Measurements from ENCODE around the gene COL16A1. TPM values are rescaled to one million over a fixed set of nuclear protein-coding genes. Genes with fewer than 3 reads are reported as not detected.

COL16A1 gene
- total and polyA plus RNA-seq, 7 experiments from 2014 or later, result 0.31 to 0.37 TPM; not detected in 5

- H3K27ac ChIP-seq (ENCODE audit: low read depth, low read length), result no peak overlapping the region
- Mint-ChIP-seq H3K27me3 (no peaks in the 10 kb centered on the region), H3K4me3 (no peak overlapping the region), H3K4me1 (peaks cover 10 to 24% (median 15%) of the 10 kb centered on the region in 7 donors), H3K27ac (no peak overlapping the region), H3K36me3 (no peaks in the 10 kb centered on the region), H3K9me3 (no peaks in the 10 kb centered on the region)
- no peak for ATAC-seq
- H3K27me3 ChIP-seq (ENCODE audit: control insufficient read depth in 2 of 2, insufficient read depth in 2 of 2, low read length in 2 of 2), result no peaks in the 10 kb centered on the region
- no peaks in the 10 kb centered on the region for H3K36me3 ChIP-seq (ENCODE audit: control insufficient read depth in 2 of 3, insufficient read depth in 3 of 3, low read length in 3 of 3)
- H3K4me3 ChIP-seq (ENCODE audit: low read length), result no peak overlapping the region
- ChIA-PET CTCF (no interaction called here), POLR2A (no interaction called here)
- H3K4me1 ChIP-seq (ENCODE audit: control insufficient read depth in 2 of 2, insufficient read depth in 2 of 2, low read length in 2 of 2), result peaks cover 8 to 11% of the 10 kb centered on the region in 2 donors
- no peak for DNase-seq
- no peaks in the 10 kb centered on the region for H3K9me3 ChIP-seq (ENCODE audit: control insufficient read depth in 2 of 3, low read length in 3 of 3)
- intact Hi-C loops (cut with micrococcal nuclease), result no loop called here
Measured at GRCh38 chr1:31694964-31695313, 8.9 kb downstream of the COL16A1 start.

GRCh38 chr1:31694069-31694963, 9.5 kb downstream of the COL16A1 start:
- intact Hi-C loops (cut with micrococcal nuclease), result no loop called here
- Histone ChIP-seq H3K9me3 (ENCODE audit: control insufficient read depth in 2 of 3, low read length in 3 of 3) (no peaks in the 10 kb centered on the region), H3K36me3 (ENCODE audit: control insufficient read depth in 2 of 3, insufficient read depth in 3 of 3, low read length in 3 of 3) (no peaks in the 10 kb centered on the region), H3K4me1 (ENCODE audit: control insufficient read depth in 2 of 2, insufficient read depth in 2 of 2, low read length in 2 of 2) (peaks cover 4% of the 10 kb centered on the region in 2 donors), H3K27me3 (ENCODE audit: control insufficient read depth in 2 of 2, insufficient read depth in 2 of 2, low read length in 2 of 2) (no peaks in the 10 kb centered on the region), H3K4me3 (ENCODE audit: low read length) (no peak overlapping the region), H3K27ac (ENCODE audit: low read depth, low read length) (no peak overlapping the region)
- Mint-ChIP-seq H3K36me3 (no peaks in the 10 kb centered on the region), H3K27me3 (no peaks in the 10 kb centered on the region), H3K9me3 (no peaks in the 10 kb centered on the region), H3K27ac (peak overlapping the region in 1 of 9 donors; percentile 41), H3K4me1 (peaks cover 4 to 18% (median 9%) of the 10 kb centered on the region in 7 donors), H3K4me3 (no peak overlapping the region)
- ChIA-PET CTCF (no interaction called here), POLR2A (no interaction called here)
- DNase-seq (no peak), ATAC-seq (no peak)

GRCh38 chr1:31693231-31693630, 10.6 kb downstream of the COL16A1 start:
- H3K4me3 Mint-ChIP-seq, result no peak overlapping the region
- CTCF ChIA-PET, result no interaction called here
- peaks cover 0 to 4% (median 0%) of the 10 kb centered on the region in 5 donors for H3K27me3 Mint-ChIP-seq
- no peaks in the 10 kb centered on the region for H3K36me3 Mint-ChIP-seq
- intact Hi-C loops (cut with micrococcal nuclease), result no loop called here
- H3K4me3 ChIP-seq (ENCODE audit: low read length), result no peak overlapping the region
- no peak overlapping the region for H3K27ac ChIP-seq (ENCODE audit: low read depth, low read length)
- no peaks in the 10 kb centered on the region for H3K36me3 ChIP-seq (ENCODE audit: control insufficient read depth in 2 of 3, insufficient read depth in 3 of 3, low read length in 3 of 3)
- no peaks in the 10 kb centered on the region for H3K4me1 ChIP-seq (ENCODE audit: control insufficient read depth in 2 of 2, insufficient read depth in 2 of 2, low read length in 2 of 2)
- H3K9me3 ChIP-seq (ENCODE audit: control insufficient read depth in 2 of 3, low read length in 3 of 3), result no peaks in the 10 kb centered on the region
- H3K27ac Mint-ChIP-seq, result no peak overlapping the region
- H3K4me1 Mint-ChIP-seq, result peaks cover 0 to 10% (median 3%) of the 10 kb centered on the region in 7 donors
- DNase-seq (no peak), ATAC-seq (no peak)
- H3K9me3 Mint-ChIP-seq, result no peaks in the 10 kb centered on the region
- no peaks in the 10 kb centered on the region for H3K27me3 ChIP-seq (ENCODE audit: control insufficient read depth in 2 of 2, insufficient read depth in 2 of 2, low read length in 2 of 2)
- POLR2A ChIA-PET, result no interaction called here

GRCh38 chr1:31691951-31692350, 11.9 kb downstream of the COL16A1 start:
- Histone ChIP-seq H3K9me3 (ENCODE audit: control insufficient read depth in 2 of 3, low read length in 3 of 3) (no peaks in the 10 kb centered on the region), H3K27me3 (ENCODE audit: control insufficient read depth in 2 of 2, insufficient read depth in 2 of 2, low read length in 2 of 2) (peaks cover 0 to 3% of the 10 kb centered on the region in 2 donors), H3K36me3 (ENCODE audit: control insufficient read depth in 2 of 3, insufficient read depth in 3 of 3, low read length in 3 of 3) (no peaks in the 10 kb centered on the region), H3K27ac (ENCODE audit: low read depth, low read length) (no peak overlapping the region), H3K4me1 (ENCODE audit: control insufficient read depth in 2 of 2, insufficient read depth in 2 of 2, low read length in 2 of 2) (no peaks in the 10 kb centered on the region), H3K4me3 (ENCODE audit: low read length) (no peak overlapping the region)
- no peak for ATAC-seq
- Mint-ChIP-seq H3K4me3 (no peak overlapping the region), H3K27ac (no peak overlapping the region), H3K9me3 (no peaks in the 10 kb centered on the region), H3K36me3 (no peaks in the 10 kb centered on the region), H3K27me3 (peaks cover 0 to 5% (median 3%) of the 10 kb centered on the region in 5 donors), H3K4me1 (no peaks in the 10 kb centered on the region)
- ChIA-PET CTCF (no interaction called here), POLR2A (no interaction called here)
- no peak for DNase-seq
- intact Hi-C loops (cut with micrococcal nuclease), result no loop called here

GRCh38 chr1:31691446-31691845, 12.4 kb downstream of the COL16A1 start:
- no peaks in the 10 kb centered on the region for H3K9me3 Mint-ChIP-seq
- ChIA-PET POLR2A (no interaction called here), CTCF (no interaction called here)
- Histone ChIP-seq H3K27ac (ENCODE audit: low read depth, low read length) (no peak overlapping the region), H3K9me3 (ENCODE audit: control insufficient read depth in 2 of 3, low read length in 3 of 3) (no peaks in the 10 kb centered on the region), H3K27me3 (ENCODE audit: control insufficient read depth in 2 of 2, insufficient read depth in 2 of 2, low read length in 2 of 2) (peaks cover 0 to 3% of the 10 kb centered on the region in 2 donors), H3K36me3 (ENCODE audit: control insufficient read depth in 2 of 3, insufficient read depth in 3 of 3, low read length in 3 of 3) (no peaks in the 10 kb centered on the region), H3K4me3 (ENCODE audit: low read length) (no peak overlapping the region), H3K4me1 (ENCODE audit: control insufficient read depth in 2 of 2, insufficient read depth in 2 of 2, low read length in 2 of 2) (no peaks in the 10 kb centered on the region)
- no peak overlapping the region for H3K27ac Mint-ChIP-seq
- no peak overlapping the region for H3K4me3 Mint-ChIP-seq
- no peaks in the 10 kb centered on the region for H3K4me1 Mint-ChIP-seq
- H3K36me3 Mint-ChIP-seq, result no peaks in the 10 kb centered on the region
- no peak for DNase-seq
- no peak for ATAC-seq
- peaks cover 0 to 10% (median 4%) of the 10 kb centered on the region in 5 donors for H3K27me3 Mint-ChIP-seq
- intact Hi-C loops (cut with micrococcal nuclease), result no loop called here

GRCh38 chr1:31690921-31691320, 12.9 kb downstream of the COL16A1 start:
- DNase-seq, result no peak
- ChIA-PET CTCF (no interaction called here), POLR2A (no interaction called here)
- Histone ChIP-seq H3K4me3 (ENCODE audit: low read length) (no peak overlapping the region), H3K27me3 (ENCODE audit: control insufficient read depth in 2 of 2, insufficient read depth in 2 of 2, low read length in 2 of 2) (peaks cover 0 to 3% of the 10 kb centered on the region in 2 donors), H3K36me3 (ENCODE audit: control insufficient read depth in 2 of 3, insufficient read depth in 3 of 3, low read length in 3 of 3) (no peaks in the 10 kb centered on the region), H3K4me1 (ENCODE audit: control insufficient read depth in 2 of 2, insufficient read depth in 2 of 2, low read length in 2 of 2) (no peaks in the 10 kb centered on the region), H3K9me3 (ENCODE audit: control insufficient read depth in 2 of 3, low read length in 3 of 3) (no peaks in the 10 kb centered on the region), H3K27ac (ENCODE audit: low read depth, low read length) (no peak overlapping the region)
- H3K4me3 Mint-ChIP-seq, result no peak overlapping the region
- H3K36me3 Mint-ChIP-seq, result no peaks in the 10 kb centered on the region
- no peaks in the 10 kb centered on the region for H3K9me3 Mint-ChIP-seq
- no peaks in the 10 kb centered on the region for H3K4me1 Mint-ChIP-seq
- no peak overlapping the region for H3K27ac Mint-ChIP-seq
- no peak for ATAC-seq
- intact Hi-C loops (cut with micrococcal nuclease), result no loop called here
- H3K27me3 Mint-ChIP-seq, result peaks cover 0 to 11% (median 5%) of the 10 kb centered on the region in 5 donors

GRCh38 chr1:31689854-31690253, 14.0 kb downstream of the COL16A1 start:
- Mint-ChIP-seq H3K36me3 (no peaks in the 10 kb centered on the region), H3K9me3 (no peaks in the 10 kb centered on the region), H3K27ac (no peak overlapping the region), H3K4me3 (no peak overlapping the region), H3K4me1 (no peaks in the 10 kb centered on the region), H3K27me3 (peaks cover 0 to 18% (median 5%) of the 10 kb centered on the region in 5 donors)
- CTCF ChIA-PET, result no interaction called here
- intact Hi-C loops (cut with micrococcal nuclease), result no loop called here
- ATAC-seq, result no peak
- H3K27me3 ChIP-seq (ENCODE audit: control insufficient read depth in 2 of 2, insufficient read depth in 2 of 2, low read length in 2 of 2), result peaks cover 0 to 3% of the 10 kb centered on the region in 2 donors
- no peaks in the 10 kb centered on the region for H3K36me3 ChIP-seq (ENCODE audit: control insufficient read depth in 2 of 3, insufficient read depth in 3 of 3, low read length in 3 of 3)
- no peaks in the 10 kb centered on the region for H3K9me3 ChIP-seq (ENCODE audit: control insufficient read depth in 2 of 3, low read length in 3 of 3)
- POLR2A ChIA-PET, result no interaction called here
- DNase-seq, result no peak
- no peak overlapping the region for H3K27ac ChIP-seq (ENCODE audit: low read depth, low read length)
- H3K4me3 ChIP-seq (ENCODE audit: low read length), result no peak overlapping the region
- H3K4me1 ChIP-seq (ENCODE audit: control insufficient read depth in 2 of 2, insufficient read depth in 2 of 2, low read length in 2 of 2), result no peaks in the 10 kb centered on the region

All from naive thymus-derived CD4-positive, alpha-beta T cell (primary cell).